Right cardiac atrium (tissue), 5 donors: ENCODE data around the gene LUM. TPM values are rescaled to one million over a fixed set of nuclear protein-coding genes. Genes with fewer than 3 reads are reported as not detected.

Source experiments
- ATAC-seq, 2 donors: fragments of 200-7000 bp; cut with Tn5 transposase; one replicate each; pipeline versions ENCODE4 v1.8.0 to v1.9.1; 2020; ENCODE audit warnings: moderate library complexity in 2 of 2, mild to moderate bottlenecking in 1 of 2
- DNase-seq, 3 donors: peaks; one replicate each; pipeline ENCODE4 v3.0.0-alpha.2; 2020
- H3K27ac ChIP-seq: one replicate; pipeline ENCODE4 v1.5.1; 2013; ENCODE audit warnings: mild to moderate bottlenecking, low read length, control low read depth, moderate library complexity
- H3K27me3 ChIP-seq: one replicate; pipeline ENCODE4 v1.6.1; 2013; ENCODE audit not compliant: control insufficient read depth, insufficient read depth
- H3K4me1 ChIP-seq: one replicate; pipeline ENCODE4 v1.6.1; 2013; ENCODE audit warnings: low read length; ENCODE audit not compliant: control insufficient read depth, insufficient read depth
- H3K4me3 ChIP-seq: one replicate; pipeline ENCODE4 v1.5.1; 2013; ENCODE audit warnings: low read length, control low read depth
- H3K9me3 ChIP-seq: one replicate; pipeline ENCODE4 v1.6.1; 2013; ENCODE audit warnings: low read length; ENCODE audit not compliant: control insufficient read depth
- WGBS: extraction: QIAGEN DNeasy Blood & Tissue Kit; methylation state at CpG from one replicate; pipeline ENCODE4 v1.1.7; 2013; 5-methylcytosine and 5-hydroxymethylcytosine counted together
- intact Hi-C, 4 donors: fragments of 100-400 bp; cut with DNase I; formaldehyde crosslinking; loops; one replicate each; pipeline versions ENCODE4 v1.11.0 to v1.14.0; 2022 to 2023
- polyA plus RNA-seq: library from polyadenylated mRNA; stranded (reverse); fragments of 200-250 nt; gene quantifications from one replicate; pipeline ENCODE4 v1.2.3, GENCODE V29; 2013
- total RNA-seq, 4 donors: library from RNA; stranded (reverse); fragmentation: NEBNext Ultra II Directional; extraction: Animal tissue kit (Norgen Biotek cat#: 25700); gene quantifications; one replicate each; pipeline ENCODE4 v1.2.1, GENCODE V29; 2021
- donor health status: healthy with polysubstance abuse.
- donor health status: DM: no; HTN: yes; CAD: no.
- donor health status: DM: no; HTN: no; CAD: no.
- donor health status: DM: no; HTN: yes; CAD: no; lungs with severe emphysema.
- donor health status: DM: yes; HTN: yes; CAD: no.

LUM gene
- total and polyA plus RNA-seq, 5 donors = 163 to 269 (median 253) TPM

GRCh38 chr12:91138337-91138920, 27.1 kb upstream of the LUM start:
- H3K4me3 ChIP-seq = no peak overlapping the region
- no peaks in the 10 kb centered on the region for H3K4me1 ChIP-seq
- 23% methylated on average over 1 of the region's 1 CpG for WGBS
- intact Hi-C loops = no loop called here
- ATAC-seq (peak; percentile 38 to 55), DNase-seq (peak; percentile 11 to 74 (median 52))
- H3K9me3 ChIP-seq = no peaks in the 10 kb centered on the region
- H3K27ac ChIP-seq = peak overlapping the region; percentile 6
- H3K27me3 ChIP-seq = no peaks in the 10 kb centered on the region

GRCh38 chr12:91133871-91134270, 22.6 kb upstream of the LUM start:
- Histone ChIP-seq H3K4me1 (no peaks in the 10 kb centered on the region), H3K27me3 (no peaks in the 10 kb centered on the region), H3K9me3 (no peaks in the 10 kb centered on the region), H3K4me3 (no peak overlapping the region), H3K27ac (no peak overlapping the region)
- DNase-seq (no peak), ATAC-seq (no peak)
- WGBS = 98% methylated on average over 1 of the region's 1 CpG
- intact Hi-C loops = no loop called here

- no peak overlapping the region for H3K4me3 ChIP-seq
- intact Hi-C loops = no loop called here
- H3K9me3 ChIP-seq = no peaks in the 10 kb centered on the region
- no peak for DNase-seq
- H3K27me3 ChIP-seq = no peaks in the 10 kb centered on the region
- WGBS = 81% methylated on average over 2 of the region's 2 CpGs
- no peak for ATAC-seq
- no peak overlapping the region for H3K27ac ChIP-seq
- no peaks in the 10 kb centered on the region for H3K4me1 ChIP-seq
Measured at GRCh38 chr12:91129662-91130362, 18.5 kb upstream of the LUM start.

- H3K27ac ChIP-seq = no peak overlapping the region
- intact Hi-C loops = no loop called here
- 91% methylated on average over 3 of the region's 3 CpGs for WGBS
Measured at GRCh38 chr12:91127751-91128150, 16.5 kb upstream of the LUM start.

GRCh38 chr12:91127306-91127705, 16.0 kb upstream of the LUM start:
- ATAC-seq = no peak
- WGBS = 78% methylated on average over 2 of the region's 2 CpGs

More at GRCh38 chr12:91127751-91128150, 16.5 kb upstream of the LUM start:
- Histone ChIP-seq H3K4me3 (no peak overlapping the region), H3K9me3 (no peaks in the 10 kb centered on the region), H3K27me3 (no peaks in the 10 kb centered on the region), H3K4me1 (no peaks in the 10 kb centered on the region)
- DNase-seq = no peak
- ATAC-seq = no peak

GRCh38 chr12:91126516-91126915, 15.2 kb upstream of the LUM start:
- DNase-seq (no peak), ATAC-seq (no peak)
- no peaks in the 10 kb centered on the region for H3K9me3 ChIP-seq
- no peak overlapping the region for H3K27ac ChIP-seq
- H3K27me3 ChIP-seq = no peaks in the 10 kb centered on the region
- no peaks in the 10 kb centered on the region for H3K4me1 ChIP-seq
- intact Hi-C loops = no loop called here
- no peak overlapping the region for H3K4me3 ChIP-seq
- 82% methylated on average over 1 of the region's 1 CpG for WGBS

More at GRCh38 chr12:91127306-91127705, 16.0 kb upstream of the LUM start:
- Histone ChIP-seq H3K4me3 (no peak overlapping the region), H3K27ac (no peak overlapping the region), H3K9me3 (no peaks in the 10 kb centered on the region), H3K4me1 (no peaks in the 10 kb centered on the region), H3K27me3 (no peaks in the 10 kb centered on the region)
- intact Hi-C loops = no loop called here
- no peak for DNase-seq

- no peaks in the 10 kb centered on the region for H3K4me1 ChIP-seq
- H3K4me3 ChIP-seq = no peak overlapping the region
- intact Hi-C loops = no loop called here
- no peak overlapping the region for H3K27ac ChIP-seq
- H3K9me3 ChIP-seq = no peaks in the 10 kb centered on the region
- WGBS = 92% methylated on average over 5 of the region's 5 CpGs
- no peaks in the 10 kb centered on the region for H3K27me3 ChIP-seq
- DNase-seq = no peak
- no peak for ATAC-seq
Measured at GRCh38 chr12:91123236-91123916, 12.1 kb upstream of the LUM start.

GRCh38 chr12:91120781-91121180, 9.5 kb upstream of the LUM start:
- Histone ChIP-seq H3K9me3 (no peaks in the 10 kb centered on the region), H3K4me1 (no peaks in the 10 kb centered on the region), H3K4me3 (no peak overlapping the region), H3K27ac (no peak overlapping the region), H3K27me3 (no peaks in the 10 kb centered on the region)
- intact Hi-C loops = no loop called here
- DNase-seq = no peak
- no peak for ATAC-seq

GRCh38 chr12:91119089-91119488, 7.8 kb upstream of the LUM start:
- WGBS = 94% methylated on average over 1 of the region's 1 CpG
- H3K27ac ChIP-seq = no peak overlapping the region
- ATAC-seq = no peak
- H3K27me3 ChIP-seq = no peaks in the 10 kb centered on the region
- no peak for DNase-seq
- no peaks in the 10 kb centered on the region for H3K4me1 ChIP-seq
- intact Hi-C loops = no loop called here
- H3K9me3 ChIP-seq = no peaks in the 10 kb centered on the region
- H3K4me3 ChIP-seq = no peak overlapping the region

GRCh38 chr12:91113621-91114020, 2.3 kb upstream of the LUM start:
- H3K27ac ChIP-seq = no peak overlapping the region
- H3K4me1 ChIP-seq = no peaks in the 10 kb centered on the region
- WGBS = 96% methylated on average over 6 of the region's 6 CpGs
- no peaks in the 10 kb centered on the region for H3K9me3 ChIP-seq
- intact Hi-C loops = no loop called here
- ATAC-seq (no peak), DNase-seq (no peak)
- H3K4me3 ChIP-seq = no peak overlapping the region
- no peaks in the 10 kb centered on the region for H3K27me3 ChIP-seq

- WGBS = 46% methylated on average over 5 of the region's 5 CpGs
- Histone ChIP-seq H3K27ac (no peak overlapping the region), H3K27me3 (no peaks in the 10 kb centered on the region), H3K4me1 (no peaks in the 10 kb centered on the region), H3K9me3 (no peaks in the 10 kb centered on the region), H3K4me3 (peak overlapping the region; percentile 52)
- intact Hi-C loops = no loop called here
- DNase-seq (no peak), ATAC-seq (no peak)
Measured at GRCh38 chr12:91110311-91110924, 876 bp downstream of the LUM start.
